ENCODE results near the gene CPNE8. TPM values are rescaled to one million over a fixed set of nuclear protein-coding genes. Genes with fewer than 3 reads are reported as not detected.

CPNE8 gene
- total RNA-seq, 2 experiments from 2014 or later, result not detected

DNA sequence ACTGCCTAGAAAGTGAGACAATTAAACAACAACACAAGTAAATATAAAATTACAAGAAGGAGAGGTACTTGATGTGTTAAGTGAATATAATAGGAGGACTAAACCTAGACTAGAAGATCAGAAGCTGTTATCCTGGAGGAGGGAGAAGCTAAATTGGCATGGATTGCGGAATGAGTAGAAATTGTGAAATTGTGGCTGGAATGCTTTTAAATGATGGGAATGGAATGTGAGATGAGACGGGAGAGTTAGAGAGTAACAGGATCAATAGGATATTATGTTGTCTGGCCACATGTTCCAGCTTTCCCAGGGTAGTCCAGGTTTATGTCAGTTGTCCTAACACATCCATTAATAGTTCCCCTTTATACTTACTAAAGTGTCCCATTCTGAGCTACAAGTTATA lies 44.0 kb upstream of the CPNE8 start:
- Histone ChIP-seq H3K4me1 (ENCODE audit: insufficient read depth, low read length, poor library complexity, severe bottlenecking) (no peaks in the 10 kb centered on the region), H3K9me2 (ENCODE audit: insufficient read depth, low read length) (no peaks in the 10 kb centered on the region), H3K27ac (ENCODE audit: low read depth, low read length, poor library complexity, severe bottlenecking) (no peak overlapping the region), H4K20me1 (ENCODE audit: insufficient read depth, low read length) (no peaks in the 10 kb centered on the region), H3K4me2 (ENCODE audit: low read length) (no peak overlapping the region), H3K79me2 (ENCODE audit: insufficient read depth, low read depth, low read length) (no peaks in the 10 kb centered on the region), H3K36me3 (ENCODE audit: insufficient read depth, low read length) (no peaks in the 10 kb centered on the region), H3K9me3 (ENCODE audit: low read length) (no peaks in the 10 kb centered on the region), H3K4me3 (ENCODE audit: low read depth, low read length, poor library complexity, severe bottlenecking) (no peak overlapping the region), H2AFZ (ENCODE audit: low read length) (no peak overlapping the region)
- ChIA-PET CTCF (ENCODE audit: unreplicated experiment) (no interaction called here), POLR2A (no interaction called here)
- BruUV-seq (replicated peaks), result no TSS peak
- intact Hi-C loops (cut with micrococcal nuclease; ENCODE audit: unreplicated experiment), result no loop called here
- no peak for TF ChIP-seq EZH2phosphoT487 (IDR thresholded peaks at IDR 0.05; ENCODE audit: borderline replicate concordance, low read depth, low read length)
- TF ChIP-seq, protein P1, sequence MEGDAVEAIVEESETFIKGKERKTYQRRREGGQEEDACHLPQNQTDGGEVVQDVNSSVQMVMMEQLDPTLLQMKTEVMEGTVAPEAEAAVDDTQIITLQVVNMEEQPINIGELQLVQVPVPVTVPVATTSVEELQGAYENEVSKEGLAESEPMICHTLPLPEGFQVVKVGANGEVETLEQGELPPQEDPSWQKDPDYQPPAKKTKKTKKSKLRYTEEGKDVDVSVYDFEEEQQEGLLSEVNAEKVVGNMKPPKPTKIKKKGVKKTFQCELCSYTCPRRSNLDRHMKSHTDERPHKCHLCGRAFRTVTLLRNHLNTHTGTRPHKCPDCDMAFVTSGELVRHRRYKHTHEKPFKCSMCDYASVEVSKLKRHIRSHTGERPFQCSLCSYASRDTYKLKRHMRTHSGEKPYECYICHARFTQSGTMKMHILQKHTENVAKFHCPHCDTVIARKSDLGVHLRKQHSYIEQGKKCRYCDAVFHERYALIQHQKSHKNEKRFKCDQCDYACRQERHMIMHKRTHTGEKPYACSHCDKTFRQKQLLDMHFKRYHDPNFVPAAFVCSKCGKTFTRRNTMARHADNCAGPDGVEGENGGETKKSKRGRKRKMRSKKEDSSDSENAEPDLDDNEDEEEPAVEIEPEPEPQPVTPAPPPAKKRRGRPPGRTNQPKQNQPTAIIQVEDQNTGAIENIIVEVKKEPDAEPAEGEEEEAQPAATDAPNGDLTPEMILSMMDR (conservative IDR thresholded peaks at IDR 0.05; ENCODE audit: low read length), result no peak
- DNase-seq (ENCODE audit: low spot score), result no peak

- H3K79me2 ChIP-seq (ENCODE audit: insufficient read depth, low read depth, low read length), result no peaks in the 10 kb centered on the region
- intact Hi-C loops (cut with micrococcal nuclease; ENCODE audit: unreplicated experiment), result no loop called here
Measured at GRCh38 chr12:38934686-38935085, 29.3 kb upstream of the CPNE8 start.

GRCh38 chr12:38934078-38934584 lies 28.7 kb upstream of the CPNE8 start:
- no TSS peak for BruUV-seq (replicated peaks)
- no peaks in the 10 kb centered on the region for H3K4me1 ChIP-seq (ENCODE audit: insufficient read depth, low read length, poor library complexity, severe bottlenecking)
- H2AFZ ChIP-seq (ENCODE audit: low read length), result no peak overlapping the region
- H3K27ac ChIP-seq (ENCODE audit: low read depth, low read length, poor library complexity, severe bottlenecking), result no peak overlapping the region
- no peak for DNase-seq (ENCODE audit: low spot score)
- intact Hi-C loops (cut with micrococcal nuclease; ENCODE audit: unreplicated experiment), result no loop called here
- H3K9me3 ChIP-seq (ENCODE audit: low read length), result no peaks in the 10 kb centered on the region
- ChIA-PET CTCF (ENCODE audit: unreplicated experiment) (no interaction called here), POLR2A (no interaction called here)
- H3K4me2 ChIP-seq (ENCODE audit: low read length), result no peak overlapping the region
- H4K20me1 ChIP-seq (ENCODE audit: insufficient read depth, low read length), result no peaks in the 10 kb centered on the region
- no peaks in the 10 kb centered on the region for H3K9me2 ChIP-seq (ENCODE audit: insufficient read depth, low read length)
- no peak overlapping the region for H3K4me3 ChIP-seq (ENCODE audit: low read depth, low read length, poor library complexity, severe bottlenecking)
- no peaks in the 10 kb centered on the region for H3K79me2 ChIP-seq (ENCODE audit: insufficient read depth, low read depth, low read length)
- no peaks in the 10 kb centered on the region for H3K36me3 ChIP-seq (ENCODE audit: insufficient read depth, low read length)
- TF ChIP-seq EZH2phosphoT487 (IDR thresholded peaks at IDR 0.05; ENCODE audit: borderline replicate concordance, low read depth, low read length), result no peak
- TF ChIP-seq, protein P1 (conservative IDR thresholded peaks at IDR 0.05; ENCODE audit: low read length), result no peak

More at GRCh38 chr12:38934686-38935085, 29.3 kb upstream of the CPNE8 start:
- POLR2A ChIA-PET, result no interaction called here
- H3K4me1 ChIP-seq (ENCODE audit: insufficient read depth, low read length, poor library complexity, severe bottlenecking), result no peaks in the 10 kb centered on the region
- H3K9me2 ChIP-seq (ENCODE audit: insufficient read depth, low read length), result no peaks in the 10 kb centered on the region
- no peak for DNase-seq (ENCODE audit: low spot score)
- no peak overlapping the region for H3K27ac ChIP-seq (ENCODE audit: low read depth, low read length, poor library complexity, severe bottlenecking)
- no peak overlapping the region for H3K4me2 ChIP-seq (ENCODE audit: low read length)
- CTCF ChIA-PET (ENCODE audit: unreplicated experiment), result no interaction called here
- H4K20me1 ChIP-seq (ENCODE audit: insufficient read depth, low read length), result no peaks in the 10 kb centered on the region
- H2AFZ ChIP-seq (ENCODE audit: low read length), result no peak overlapping the region
- no peak overlapping the region for H3K4me3 ChIP-seq (ENCODE audit: low read depth, low read length, poor library complexity, severe bottlenecking)
- H3K9me3 ChIP-seq (ENCODE audit: low read length), result no peaks in the 10 kb centered on the region
- H3K36me3 ChIP-seq (ENCODE audit: insufficient read depth, low read length), result no peaks in the 10 kb centered on the region
- TF ChIP-seq, protein P1 (conservative IDR thresholded peaks at IDR 0.05; ENCODE audit: low read length), result no peak
- no peak for TF ChIP-seq EZH2phosphoT487 (IDR thresholded peaks at IDR 0.05; ENCODE audit: borderline replicate concordance, low read depth, low read length)
- BruUV-seq (replicated peaks), result no TSS peak

Measured in OCI-LY7 (cell line).